T-helper 2 cell treated with Interferon-gamma antibody and Interleukin-4, amounts not matched to agents 5 μg/mL and 100 μg/mL, for 36 hours (primary cell): Measurements from ENCODE around the gene CYP24A1.

Experiments used
- DNase-seq: peaks from one replicate; pipeline ENCODE4 v3.0.0; 2021; ENCODE audit warnings: low spot score
- H3K27ac Mint-ChIP-seq: one replicate; pipeline ENCODE4 v1.8.0; 2021; ENCODE audit warnings: mild to moderate bottlenecking, mixed read lengths
- H3K27me3 Mint-ChIP-seq: one replicate; pipeline ENCODE4 v1.8.0; 2021; ENCODE audit warnings: low read depth, mixed read lengths
- H3K36me3 Mint-ChIP-seq: one replicate; pipeline ENCODE4 v1.8.0; 2021; ENCODE audit warnings: low read depth, mixed read lengths
- H3K4me1 Mint-ChIP-seq: one replicate; pipeline ENCODE4 v1.8.0; 2021; ENCODE audit warnings: low read depth, mixed read lengths
- H3K4me3 Mint-ChIP-seq: one replicate; pipeline ENCODE4 v1.8.0; 2022; ENCODE audit warnings: mild to moderate bottlenecking, moderate library complexity, mixed read lengths
- H3K9me3 Mint-ChIP-seq: one replicate; pipeline ENCODE4 v1.8.0; 2021; ENCODE audit warnings: mixed read lengths

Gene CYP24A1

DNA sequence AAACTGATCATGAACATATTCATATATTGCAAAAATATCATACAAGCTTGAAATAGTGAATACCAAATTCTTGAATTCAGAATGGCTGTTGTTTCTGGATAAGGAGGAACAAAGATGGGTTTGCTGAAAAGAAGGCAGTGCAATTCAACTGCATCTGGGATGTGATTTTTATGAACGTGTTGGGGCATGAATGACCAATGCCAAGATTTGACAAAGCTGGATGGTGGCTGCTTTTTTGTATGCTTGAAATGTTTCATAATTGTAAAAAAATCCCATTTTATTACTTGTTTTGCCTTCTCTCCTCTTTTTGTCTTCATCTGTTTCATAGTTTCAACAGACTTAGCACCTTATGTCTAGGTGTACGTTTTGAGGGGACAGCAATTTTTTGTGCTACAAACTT lies 66.6 kb downstream of the CYP24A1 start:
- H3K27me3 Mint-ChIP-seq: peaks cover 13% of the 10 kb centered on the region
- H3K9me3 Mint-ChIP-seq: no peaks in the 10 kb centered on the region
- H3K27ac Mint-ChIP-seq: no peak overlapping the region
- H3K36me3 Mint-ChIP-seq: no peaks in the 10 kb centered on the region
- no peak for DNase-seq
- peaks cover 13% of the 10 kb centered on the region for H3K4me1 Mint-ChIP-seq
- no peak overlapping the region for H3K4me3 Mint-ChIP-seq

GRCh38 chr20:54106162-54106561 lies 67.6 kb downstream of the CYP24A1 start:
- no peaks in the 10 kb centered on the region for H3K36me3 Mint-ChIP-seq
- H3K27me3 Mint-ChIP-seq: peaks cover 11% of the 10 kb centered on the region
- DNase-seq: no peak
- no peak overlapping the region for H3K27ac Mint-ChIP-seq
- H3K4me3 Mint-ChIP-seq: no peak overlapping the region
- no peaks in the 10 kb centered on the region for H3K9me3 Mint-ChIP-seq
- H3K4me1 Mint-ChIP-seq: peaks cover 13% of the 10 kb centered on the region

GRCh38 chr20:54105653-54106052 lies 68.1 kb downstream of the CYP24A1 start:
- no peak overlapping the region for H3K27ac Mint-ChIP-seq
- peaks cover 12% of the 10 kb centered on the region for H3K4me1 Mint-ChIP-seq
- no peaks in the 10 kb centered on the region for H3K9me3 Mint-ChIP-seq
- no peak for DNase-seq
- peaks cover 11% of the 10 kb centered on the region for H3K27me3 Mint-ChIP-seq
- no peak overlapping the region for H3K4me3 Mint-ChIP-seq
- no peaks in the 10 kb centered on the region for H3K36me3 Mint-ChIP-seq

- no peak for DNase-seq
- no peak overlapping the region for H3K27ac Mint-ChIP-seq
- no peaks in the 10 kb centered on the region for H3K9me3 Mint-ChIP-seq
- H3K36me3 Mint-ChIP-seq: no peaks in the 10 kb centered on the region
- H3K4me3 Mint-ChIP-seq: no peak overlapping the region
- peaks cover 11% of the 10 kb centered on the region for H3K27me3 Mint-ChIP-seq
- peaks cover 4% of the 10 kb centered on the region for H3K4me1 Mint-ChIP-seq
Observed at GRCh38 chr20:54104781-54105180, 69.0 kb downstream of the CYP24A1 start.

GRCh38 chr20:54103762-54104600 lies 69.8 kb downstream of the CYP24A1 start:
- H3K9me3 Mint-ChIP-seq: no peaks in the 10 kb centered on the region
- no peak overlapping the region for H3K4me3 Mint-ChIP-seq
- H3K27me3 Mint-ChIP-seq: peaks cover 11% of the 10 kb centered on the region
- peaks cover 4% of the 10 kb centered on the region for H3K4me1 Mint-ChIP-seq
- no peak for DNase-seq
- no peaks in the 10 kb centered on the region for H3K36me3 Mint-ChIP-seq
- H3K27ac Mint-ChIP-seq: no peak overlapping the region
